NCI-H146 treated with DMSO at 0.1 percent for 48 hours (cell line): ENCODE data around the gene CLTB.

Experiments
- DNase-seq: peaks from one replicate; lab custom pipeline; 2025; ENCODE audit not compliant: unreplicated experiment; lab: John Stamatoyannopoulos, UW

CLTB gene

DNA sequence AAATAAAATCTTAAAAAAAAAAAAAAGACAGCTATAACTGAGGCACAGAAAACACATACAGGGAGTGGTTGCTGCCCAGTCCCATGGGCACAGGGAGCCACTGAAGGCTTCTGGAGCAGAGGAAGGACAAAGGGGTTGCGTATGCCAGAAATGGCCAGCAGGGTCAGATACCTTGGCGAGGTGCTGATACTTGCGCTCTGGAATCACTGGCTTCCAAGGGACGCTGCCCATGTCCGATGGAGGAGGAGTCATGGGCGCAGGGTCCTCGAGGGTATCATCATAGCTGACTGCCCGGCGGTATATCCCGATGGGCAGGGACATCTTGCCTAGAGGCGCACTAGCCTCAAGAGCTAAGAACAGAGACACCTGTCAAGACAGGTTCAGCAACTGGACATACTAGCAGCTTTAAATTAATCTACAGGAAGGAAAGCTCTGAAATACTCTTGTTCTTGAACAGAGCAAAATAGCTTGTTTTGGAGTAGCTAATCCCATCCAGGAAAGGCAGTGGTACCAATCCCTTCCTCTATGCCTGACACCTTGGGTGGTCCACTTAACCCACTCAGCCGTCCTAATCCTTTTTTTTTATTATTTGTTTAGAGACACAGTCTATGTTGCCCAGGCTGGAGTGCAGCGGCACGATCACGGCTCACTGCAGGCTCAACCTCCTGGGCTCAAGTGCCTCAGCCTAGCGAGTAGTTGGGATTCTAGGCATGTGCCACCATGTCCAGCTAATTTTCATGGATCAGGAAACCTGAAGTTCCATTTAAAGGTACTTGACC is 60.8 kb downstream of the CLTB start:
- no peak for DNase-seq

DNA sequence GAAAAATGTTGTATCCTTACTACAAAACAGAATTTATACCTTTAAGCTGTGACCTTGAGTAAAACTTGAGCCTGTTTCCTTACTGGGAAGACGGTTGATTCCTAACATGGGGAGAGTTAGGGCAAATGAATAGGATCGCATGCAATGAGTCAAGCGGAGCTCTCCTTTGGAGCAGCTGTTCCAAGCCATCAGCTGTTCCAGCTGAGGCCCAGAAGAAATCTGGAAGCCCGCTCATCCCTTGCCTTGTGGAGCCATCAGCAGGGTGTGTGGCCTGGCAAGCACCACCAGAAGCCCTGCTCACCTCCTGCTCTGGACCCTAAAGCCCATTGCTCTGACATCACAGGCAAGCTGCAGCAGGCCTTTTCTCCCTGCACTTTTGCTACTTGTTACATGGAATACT is 62.8 kb downstream of the CLTB start:
- no peak for DNase-seq

DNA sequence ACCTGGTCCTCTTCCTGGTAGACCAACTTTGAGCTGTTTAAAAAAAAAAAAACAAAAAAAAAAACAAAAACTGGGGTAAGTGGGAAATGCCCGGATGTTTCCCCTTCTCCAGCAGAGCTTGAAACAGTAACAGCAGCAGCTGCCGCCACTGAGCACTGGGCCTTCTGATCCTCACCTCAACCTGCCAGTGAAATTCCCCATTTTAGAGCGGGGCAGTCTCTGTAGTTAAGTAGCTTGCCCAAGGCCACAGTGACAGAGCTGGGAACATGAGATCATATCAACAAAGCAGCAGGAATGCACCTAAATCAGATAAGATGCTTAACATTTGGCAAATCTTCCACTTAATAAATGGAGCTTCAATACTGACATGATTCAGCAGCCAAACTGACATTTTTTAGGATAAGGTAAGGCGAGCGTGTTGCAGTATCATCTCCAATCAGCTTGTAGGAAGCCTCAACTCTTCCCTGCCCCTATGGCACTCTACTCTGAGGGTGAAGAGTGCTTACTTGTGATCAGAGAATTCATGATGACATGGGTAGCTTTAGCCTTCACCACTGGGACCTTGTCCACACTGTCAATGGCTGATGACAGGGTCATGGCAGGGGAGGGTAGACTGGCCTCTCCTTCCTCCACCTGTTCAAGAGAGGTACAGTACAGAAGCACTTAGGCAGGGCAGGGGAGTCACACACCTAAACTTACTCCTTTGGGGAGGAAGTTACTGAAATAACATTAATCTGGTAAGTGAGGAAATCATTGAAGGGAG is 64.0 kb downstream of the CLTB start:
- no peak for DNase-seq

DNA sequence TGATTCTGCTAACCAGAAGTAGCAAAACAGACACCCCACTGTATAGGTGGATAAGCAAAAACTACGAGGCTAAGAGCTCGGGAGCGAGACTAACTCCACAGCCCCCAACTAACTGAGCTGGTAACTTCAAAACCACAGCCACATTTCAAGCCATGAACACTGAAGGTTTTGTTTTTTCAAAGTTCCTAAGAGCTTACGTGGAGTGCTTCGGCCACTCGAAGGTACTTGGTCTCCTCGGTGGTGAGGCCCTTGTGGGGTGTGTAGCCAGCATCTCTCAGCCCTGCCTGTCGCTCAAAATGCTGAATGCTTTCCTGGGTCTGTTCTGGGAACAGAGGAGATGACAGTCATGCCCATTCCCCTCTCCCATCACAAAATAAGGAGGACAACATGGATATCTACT is 65.9 kb downstream of the CLTB start:
- no peak for DNase-seq

DNA sequence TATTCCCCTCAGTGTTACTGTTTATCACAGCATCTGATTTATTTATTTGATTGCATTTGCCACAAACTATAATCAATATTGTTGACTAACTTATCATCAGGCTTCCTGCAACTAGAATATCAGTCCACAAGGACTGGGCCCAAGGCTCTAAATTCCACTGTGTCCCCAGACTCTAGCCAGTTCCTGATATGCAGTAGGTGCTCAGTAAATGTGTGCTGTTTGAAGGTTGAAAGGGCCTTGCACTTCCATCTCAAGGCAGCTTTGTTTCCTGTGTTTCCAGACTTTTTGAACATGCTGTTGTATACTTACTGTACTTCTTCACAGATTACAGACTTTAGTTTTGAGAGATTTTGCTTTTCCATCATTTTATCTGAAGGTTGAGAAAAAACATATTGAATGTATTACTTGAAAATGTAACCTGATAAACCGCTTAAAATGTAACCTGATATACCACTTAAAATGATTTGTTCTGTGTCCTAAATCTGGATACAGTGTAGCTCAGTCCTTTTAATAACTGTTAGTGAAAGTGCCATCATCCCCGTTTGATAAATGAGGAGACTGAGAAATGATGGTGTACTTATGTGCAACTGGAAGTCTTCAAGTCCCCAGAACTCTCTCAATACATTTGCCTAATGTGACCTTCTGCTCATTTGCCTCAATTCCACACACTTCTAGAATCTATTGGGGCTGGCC is 73.4 kb downstream of the CLTB start:
- DNase-seq: no peak
